Trophoblast cell (in vitro differentiated cells and primary cell): ENCODE measurements around the gene KCNH3.
A peak's percentile ranks its signal among the peaks of the same experiment; 100 is the strongest.

Experiments
- DNase-seq, 2 donors: peaks; one replicate each; pipeline ENCODE4 v3.0.0-alpha.2; 2016
- H2AFZ ChIP-seq: 2 replicates; pipeline ENCODE4 v1.6.1; 2013; ENCODE audit warnings: low read length, moderate library complexity, mild to moderate bottlenecking; ENCODE audit not compliant: insufficient read depth, poor library complexity
- H2AK5ac ChIP-seq: 2 replicates; pipeline ENCODE4 v1.6.1; 2013; ENCODE audit warnings: mild to moderate bottlenecking, low read length
- H2BK120ac ChIP-seq: 2 replicates; pipeline ENCODE4 v1.6.1; 2013; ENCODE audit warnings: low read length, mild to moderate bottlenecking, moderate library complexity; ENCODE audit not compliant: insufficient read depth, poor library complexity
- H2BK12ac ChIP-seq: 2 replicates; pipeline ENCODE4 v1.6.1; 2013; ENCODE audit warnings: mild to moderate bottlenecking, low read length, moderate library complexity
- H2BK5ac ChIP-seq: 2 replicates; pipeline ENCODE4 v1.6.1; 2013; ENCODE audit warnings: low read length, low read depth, moderate library complexity, mild to moderate bottlenecking; ENCODE audit not compliant: poor library complexity
- H3K14ac ChIP-seq: 2 replicates; pipeline ENCODE4 v1.6.1; 2013; ENCODE audit warnings: mild to moderate bottlenecking, low read length
- H3K18ac ChIP-seq: 2 replicates; pipeline ENCODE4 v1.6.1; 2013; ENCODE audit warnings: mild to moderate bottlenecking, low read length
- H3K23ac ChIP-seq: 2 replicates; pipeline ENCODE4 v1.6.1; 2013; ENCODE audit warnings: low read length
- H3K27ac ChIP-seq: 2 replicates; pipeline ENCODE4 v1.5.1; 2013; ENCODE audit warnings: low read depth, mild to moderate bottlenecking, inconsistent platforms, low read length, moderate library complexity
- H3K27me3 ChIP-seq: 2 replicates; pipeline ENCODE4 v1.6.1; 2013; ENCODE audit warnings: inconsistent platforms, mild to moderate bottlenecking, low read length, moderate library complexity; ENCODE audit not compliant: insufficient read depth
- H3K36me3 ChIP-seq, 2 experiments: 1 replicate in 1 of 2; 2 replicates in 1 of 2; pipeline ENCODE4 v1.6.1; 2013; ENCODE audit warnings: low read length in 2 of 2, mild to moderate bottlenecking in 2 of 2, moderate library complexity in 1 of 2; ENCODE audit not compliant: insufficient read depth in 2 of 2, control insufficient read depth in 1 of 2
- H3K4ac ChIP-seq: 2 replicates; pipeline ENCODE4 v1.6.1; 2013; ENCODE audit warnings: low read depth, mild to moderate bottlenecking, low read length, moderate library complexity
- H3K4me1 ChIP-seq, 2 experiments: 1 replicate in 1 of 2; 2 replicates in 1 of 2; pipeline ENCODE4 v1.6.1; 2013; ENCODE audit warnings: low read length in 2 of 2, mild to moderate bottlenecking in 2 of 2, moderate library complexity in 1 of 2; ENCODE audit not compliant: insufficient read depth in 2 of 2, control insufficient read depth in 1 of 2
- H3K4me2 ChIP-seq: 2 replicates; pipeline ENCODE4 v1.6.1; 2013; ENCODE audit warnings: inconsistent platforms, mild to moderate bottlenecking, low read length, moderate library complexity
- H3K4me3 ChIP-seq: 2 replicates; pipeline ENCODE4 v1.5.1; 2013; ENCODE audit warnings: mild to moderate bottlenecking, low read depth, low read length, inconsistent platforms
- H3K79me1 ChIP-seq: one replicate; pipeline ENCODE4 v1.6.1; 2013; ENCODE audit warnings: low read length
- H3K79me2 ChIP-seq: 2 replicates; pipeline ENCODE4 v1.6.1; 2013; ENCODE audit warnings: low read length, mild to moderate bottlenecking; ENCODE audit not compliant: control insufficient read depth, insufficient read depth, poor library complexity
- H3K9ac ChIP-seq: 2 replicates; pipeline ENCODE4 v1.6.1; 2013; ENCODE audit warnings: mild to moderate bottlenecking, low read length
- H3K9me3 ChIP-seq: 2 replicates; pipeline ENCODE4 v1.6.1; 2013; ENCODE audit warnings: low read depth, mild to moderate bottlenecking, control low read depth, inconsistent platforms, low read length; ENCODE audit not compliant: insufficient read depth
- H4K12ac ChIP-seq: 2 replicates; pipeline ENCODE4 v1.6.1; 2013; ENCODE audit warnings: low read depth, mild to moderate bottlenecking, low read length, moderate library complexity
- H4K8ac ChIP-seq: 2 replicates; pipeline ENCODE4 v1.6.1; 2013; ENCODE audit warnings: low read depth, mild to moderate bottlenecking, low read length, moderate library complexity
- H4K91ac ChIP-seq: one replicate; pipeline ENCODE4 v1.6.1; 2013; ENCODE audit warnings: low read depth, mild to moderate bottlenecking, low read length, moderate library complexity
- WGBS: extraction: QIAGEN DNeasy Blood & Tissue Kit; methylation state at CpG from one replicate; pipeline ENCODE4 v1.1.7; 2013; ENCODE audit warnings: missing lambda C conversion rate; ENCODE audit not compliant: insufficient read length, insufficient coverage; ENCODE audit errors: extremely low coverage; 5-methylcytosine and 5-hydroxymethylcytosine counted together

Gene KCNH3

DNA sequence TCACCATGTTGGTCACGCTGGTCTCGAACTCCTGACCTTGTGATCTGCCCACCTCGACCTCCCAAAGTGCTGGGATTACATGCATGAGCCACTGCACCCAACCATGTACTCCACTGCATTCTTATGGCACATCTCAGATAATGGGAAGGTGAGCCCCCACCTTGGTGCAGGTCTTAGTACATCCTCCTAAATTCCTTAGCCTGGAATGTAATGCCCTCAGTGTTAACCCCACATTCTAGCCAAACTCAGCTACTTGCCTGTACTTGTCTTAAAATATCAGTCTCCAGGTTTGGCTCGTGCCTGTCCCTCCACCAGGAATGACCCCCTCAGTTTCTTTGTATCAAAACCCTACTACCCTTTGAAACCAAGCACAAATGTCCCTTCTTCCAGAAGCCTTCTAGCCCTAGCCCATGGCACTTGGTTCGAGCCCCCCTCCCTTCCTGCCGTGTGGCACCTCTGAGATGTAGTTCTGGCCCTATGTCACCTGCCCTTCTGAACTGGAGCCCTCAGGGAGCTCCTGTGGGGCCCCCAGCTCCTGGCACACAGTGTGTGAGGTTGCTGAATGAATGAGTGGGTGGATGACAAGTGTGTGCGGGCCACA, 8.4 kb downstream of the KCNH3 start:
- Histone ChIP-seq H4K8ac (no peak overlapping the region), H3K4ac (no peak overlapping the region), H2BK5ac (no peak overlapping the region), H3K4me1 (peaks cover 3 to 8% of the 10 kb centered on the region in 2 experiments), H3K9ac (no peak overlapping the region), H2AK5ac (no peak overlapping the region), H3K27ac (no peak overlapping the region), H4K12ac (no peak overlapping the region), H2AFZ (no peak overlapping the region), H3K4me2 (no peak overlapping the region), H3K36me3 (no peaks in the 10 kb centered on the region), H2BK12ac (no peak overlapping the region), H2BK120ac (no peak overlapping the region), H3K18ac (no peak overlapping the region), H3K27me3 (peaks cover 35% of the 10 kb centered on the region), H3K4me3 (no peak overlapping the region), H3K79me1 (no peaks in the 10 kb centered on the region), H3K23ac (no peak overlapping the region), H4K91ac (no peak overlapping the region), H3K79me2 (no peaks in the 10 kb centered on the region), H3K9me3 (peaks cover 9% of the 10 kb centered on the region), H3K14ac (no peak overlapping the region)
- DNase-seq, result no peak
- WGBS, result no CpG with 5 or more reads among the region's 7 CpGs

DNA sequence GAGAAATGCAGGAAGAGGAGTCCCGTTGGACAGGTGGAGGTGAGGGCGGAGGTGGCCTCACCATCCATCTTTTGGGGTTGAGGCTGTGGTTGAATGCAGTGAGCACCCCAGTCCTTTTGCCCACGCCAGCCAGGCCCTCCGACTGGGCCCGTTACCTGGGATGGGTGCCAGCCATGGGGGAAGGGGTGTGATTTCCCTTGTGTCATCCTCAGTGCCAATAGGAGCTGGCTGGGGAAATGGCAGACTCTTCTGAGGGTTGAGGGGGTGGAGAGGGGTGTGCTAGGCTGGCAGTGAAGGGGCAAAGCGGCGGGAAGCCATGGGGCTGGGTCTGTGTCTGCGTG, 9.6 kb downstream of the KCNH3 start:
- Histone ChIP-seq H2BK5ac (no peak overlapping the region), H3K23ac (no peak overlapping the region), H3K79me2 (no peaks in the 10 kb centered on the region), H2BK120ac (no peak overlapping the region), H2AFZ (no peak overlapping the region), H3K27ac (no peak overlapping the region), H3K9me3 (peaks cover 9% of the 10 kb centered on the region), H2AK5ac (no peak overlapping the region), H3K79me1 (no peaks in the 10 kb centered on the region), H3K36me3 (no peaks in the 10 kb centered on the region), H3K4me2 (no peak overlapping the region), H3K4me1 (peaks cover 3 to 8% of the 10 kb centered on the region in 2 experiments), H3K9ac (no peak overlapping the region), H4K8ac (no peak overlapping the region), H2BK12ac (no peak overlapping the region), H3K18ac (no peak overlapping the region), H4K12ac (no peak overlapping the region), H3K14ac (no peak overlapping the region), H3K4me3 (no peak overlapping the region), H3K27me3 (peaks cover 27% of the 10 kb centered on the region), H3K4ac (no peak overlapping the region), H4K91ac (no peak overlapping the region)
- WGBS, result no CpG with 5 or more reads among the region's 8 CpGs
- no peak for DNase-seq

DNA sequence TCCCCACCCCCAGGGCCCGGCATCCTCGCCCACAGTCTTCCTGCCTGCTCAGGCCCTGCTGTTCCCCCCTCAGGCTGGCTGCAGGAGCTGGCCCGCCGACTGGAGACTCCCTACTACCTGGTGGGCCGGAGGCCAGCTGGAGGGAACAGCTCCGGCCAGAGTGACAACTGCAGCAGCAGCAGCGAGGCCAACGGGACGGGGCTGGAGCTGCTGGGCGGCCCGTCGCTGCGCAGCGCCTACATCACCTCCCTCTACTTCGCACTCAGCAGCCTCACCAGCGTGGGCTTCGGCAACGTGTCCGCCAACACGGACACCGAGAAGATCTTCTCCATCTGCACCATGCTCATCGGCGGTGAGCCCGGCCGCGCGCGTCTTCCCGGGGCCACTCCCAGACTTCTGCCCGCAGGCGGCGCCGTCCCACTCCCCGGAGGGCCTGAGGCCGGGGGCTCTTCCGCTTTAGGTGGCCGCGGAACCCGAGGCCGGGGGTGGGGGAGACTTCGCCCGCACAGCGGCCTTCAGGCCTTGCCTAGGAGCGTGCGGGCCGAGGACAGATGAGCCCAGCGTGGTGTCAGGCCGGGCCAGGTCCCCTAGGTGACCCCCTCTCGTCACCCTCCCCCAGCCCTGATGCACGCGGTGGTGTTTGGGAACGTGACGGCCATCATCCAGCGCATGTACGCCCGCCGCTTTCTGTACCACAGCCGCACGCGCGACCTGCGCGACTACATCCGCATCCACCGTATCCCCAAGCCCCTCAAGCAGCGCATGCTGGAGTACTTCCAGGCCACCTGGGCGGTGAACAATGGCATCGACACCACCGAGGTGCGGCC, 10.2 kb downstream of the KCNH3 start:
- DNase-seq, result peak in 1 of 2 donors; percentile 40
- H2BK120ac ChIP-seq, result no peak overlapping the region
- no peak overlapping the region for H3K18ac ChIP-seq
- H3K4me1 ChIP-seq, result peaks cover 3 to 8% of the 10 kb centered on the region in 2 experiments
- no peaks in the 10 kb centered on the region for H3K79me2 ChIP-seq
- H3K14ac ChIP-seq, result no peak overlapping the region
- no peaks in the 10 kb centered on the region for H3K79me1 ChIP-seq
- no peak overlapping the region for H4K91ac ChIP-seq
- no peak overlapping the region for H4K12ac ChIP-seq
- H3K4me2 ChIP-seq, result peak overlapping the region; percentile 51
- peaks cover 27% of the 10 kb centered on the region for H3K27me3 ChIP-seq
- no peak overlapping the region for H2BK12ac ChIP-seq
- no peak overlapping the region for H2BK5ac ChIP-seq
- no peaks in the 10 kb centered on the region for H3K36me3 ChIP-seq
- no peak overlapping the region for H3K27ac ChIP-seq
- H2AK5ac ChIP-seq, result no peak overlapping the region
- peak overlapping the region; percentile 13 for H2AFZ ChIP-seq
- WGBS, result no CpG with 5 or more reads among the region's 70 CpGs
- no peak overlapping the region for H3K4ac ChIP-seq
- H4K8ac ChIP-seq, result peak overlapping the region; percentile 17
- H3K9me3 ChIP-seq, result peaks cover 9% of the 10 kb centered on the region
- H3K9ac ChIP-seq, result no peak overlapping the region
- peak overlapping the region; percentile 31 for H3K4me3 ChIP-seq
- no peak overlapping the region for H3K23ac ChIP-seq

DNA sequence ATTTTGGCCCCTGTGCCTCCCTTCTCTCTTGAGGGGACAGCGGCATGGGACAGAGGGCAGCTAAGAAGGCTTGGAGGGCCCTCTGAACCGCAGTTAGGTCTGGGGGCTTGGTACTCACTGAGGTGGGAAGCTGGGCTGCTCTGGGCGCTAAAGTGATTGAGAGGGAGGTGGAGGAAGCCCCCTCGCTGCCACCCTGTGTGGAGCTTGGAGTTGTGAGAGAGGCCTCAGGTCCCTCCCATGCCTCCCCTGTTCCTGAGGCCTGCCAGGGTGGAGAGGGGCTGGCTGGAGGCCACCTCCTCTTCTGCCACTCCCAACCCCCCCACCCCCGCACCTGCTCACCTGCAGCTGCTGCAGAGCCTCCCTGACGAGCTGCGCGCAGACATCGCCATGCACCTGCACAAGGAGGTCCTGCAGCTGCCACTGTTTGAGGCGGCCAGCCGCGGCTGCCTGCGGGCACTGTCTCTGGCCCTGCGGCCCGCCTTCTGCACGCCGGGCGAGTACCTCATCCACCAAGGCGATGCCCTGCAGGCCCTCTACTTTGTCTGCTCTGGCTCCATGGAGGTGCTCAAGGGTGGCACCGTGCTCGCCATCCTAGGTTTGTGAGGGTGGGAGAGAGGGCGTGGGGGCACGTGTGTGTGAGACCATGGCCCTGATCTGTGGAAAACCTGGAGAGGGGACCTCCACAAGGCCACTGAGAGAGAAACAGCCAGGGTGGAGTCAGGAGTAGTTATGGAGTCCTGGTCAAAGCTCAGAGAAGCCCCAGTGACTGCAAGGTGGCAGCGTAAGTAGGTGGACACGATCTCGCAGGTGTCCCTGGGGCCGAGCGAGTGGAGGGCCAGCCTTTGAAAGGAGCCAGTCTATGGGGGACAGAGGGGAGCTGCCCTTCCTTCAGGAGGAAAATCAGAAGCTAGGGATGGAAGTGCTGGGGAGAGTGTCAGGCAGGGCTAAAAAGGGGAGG, 11.2 kb downstream of the KCNH3 start:
- no peak overlapping the region for H3K14ac ChIP-seq

More for the DNA sequence above, 11.2 kb downstream of the KCNH3 start:
- no peak overlapping the region for H3K23ac ChIP-seq
- H2BK120ac ChIP-seq, result no peak overlapping the region
- H3K79me2 ChIP-seq, result no peaks in the 10 kb centered on the region
- peaks cover 19% of the 10 kb centered on the region for H3K27me3 ChIP-seq
- H3K79me1 ChIP-seq, result no peaks in the 10 kb centered on the region
- H2AFZ ChIP-seq, result no peak overlapping the region
- no peak overlapping the region for H2BK12ac ChIP-seq
- no peak overlapping the region for H3K27ac ChIP-seq
- H2AK5ac ChIP-seq, result no peak overlapping the region
- no peak overlapping the region for H3K9ac ChIP-seq
- no peak overlapping the region for H4K91ac ChIP-seq
- peaks cover 5% of the 10 kb centered on the region for H3K9me3 ChIP-seq
- no peaks in the 10 kb centered on the region for H3K36me3 ChIP-seq
- H3K4me3 ChIP-seq, result no peak overlapping the region
- DNase-seq, result no peak
- no CpG with 5 or more reads among the region's 28 CpGs for WGBS
- no peak overlapping the region for H4K12ac ChIP-seq
- no peak overlapping the region for H3K4me2 ChIP-seq
- no peak overlapping the region for H2BK5ac ChIP-seq
- H4K8ac ChIP-seq, result no peak overlapping the region
- H3K18ac ChIP-seq, result no peak overlapping the region
- no peak overlapping the region for H3K4ac ChIP-seq
- H3K4me1 ChIP-seq, result peaks cover 3 to 8% of the 10 kb centered on the region in 2 experiments
